NCI-H2029 treated with DMSO at 0.1 percent for 48 hours (cell line): Measurements from ENCODE around the gene FIBCD1.

ENCODE experiments used
- DNase-seq: peaks from one replicate; lab custom pipeline; 2025; lab: John Stamatoyannopoulos, UW

FIBCD1 gene

GRCh38 chr9:130879863-130880411 is 59.1 kb downstream of the FIBCD1 start:
- DNase-seq = no peak

- DNase-seq = no peak
These were observed 60.8 kb downstream of the FIBCD1 start for GRCh38 chr9:130878295-130878694.

DNA sequence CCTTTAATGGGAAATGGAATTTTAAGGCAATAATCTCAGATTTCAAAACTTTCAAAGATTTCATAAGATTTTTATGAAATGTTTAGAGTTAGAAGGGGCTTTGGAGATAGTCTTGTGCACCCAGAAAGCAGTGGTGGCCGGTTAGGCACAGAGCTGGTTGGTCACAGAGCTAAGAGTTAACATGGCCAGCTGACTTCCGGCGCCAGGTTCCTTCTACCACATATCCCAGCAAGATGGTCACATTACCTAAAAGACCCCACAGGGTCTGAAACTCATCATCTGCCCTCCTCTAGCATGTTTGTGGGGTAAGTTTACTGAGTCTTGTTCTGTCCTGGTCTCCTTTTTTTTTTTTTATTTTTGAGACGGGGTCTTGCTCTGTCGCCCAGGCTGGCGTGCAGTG is 61.7 kb downstream of the FIBCD1 start:
- DNase-seq = no peak

DNA sequence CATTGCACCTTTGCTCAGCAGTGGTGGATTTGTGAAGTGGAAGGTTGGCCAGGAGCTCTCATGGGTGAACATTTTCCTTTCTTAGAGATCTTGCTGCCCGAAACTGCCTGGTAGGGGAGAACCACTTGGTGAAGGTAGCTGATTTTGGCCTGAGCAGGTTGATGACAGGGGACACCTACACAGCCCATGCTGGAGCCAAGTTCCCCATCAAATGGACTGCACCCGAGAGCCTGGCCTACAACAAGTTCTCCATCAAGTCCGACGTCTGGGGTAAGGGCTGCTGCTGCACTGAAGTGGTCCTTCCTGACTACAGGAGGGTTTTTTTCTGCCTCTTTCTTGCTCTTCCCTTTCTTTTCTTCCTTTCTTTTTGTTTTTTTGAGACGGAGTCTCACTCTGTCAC is 64.3 kb downstream of the FIBCD1 start:
- no peak for DNase-seq

DNA sequence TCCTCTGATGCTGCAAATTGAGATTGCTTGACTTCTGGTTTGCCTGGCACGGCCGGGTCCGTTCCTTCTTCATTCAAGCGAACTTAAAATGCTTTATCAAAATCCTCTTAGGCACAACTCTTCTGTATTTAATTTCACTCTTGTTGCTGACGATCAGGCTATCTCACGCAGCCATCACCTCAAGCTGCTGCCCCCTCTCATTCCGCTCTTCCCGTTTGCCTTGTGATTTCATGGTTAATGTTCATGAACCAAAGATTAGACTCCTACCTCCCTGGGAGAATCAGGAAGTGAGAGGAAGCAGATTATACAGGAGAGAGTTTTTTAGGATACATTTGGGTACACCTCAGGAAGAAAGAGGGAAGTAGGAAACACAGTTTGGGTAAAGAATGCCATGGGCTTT is 65.1 kb downstream of the FIBCD1 start:
- DNase-seq = no peak

DNA sequence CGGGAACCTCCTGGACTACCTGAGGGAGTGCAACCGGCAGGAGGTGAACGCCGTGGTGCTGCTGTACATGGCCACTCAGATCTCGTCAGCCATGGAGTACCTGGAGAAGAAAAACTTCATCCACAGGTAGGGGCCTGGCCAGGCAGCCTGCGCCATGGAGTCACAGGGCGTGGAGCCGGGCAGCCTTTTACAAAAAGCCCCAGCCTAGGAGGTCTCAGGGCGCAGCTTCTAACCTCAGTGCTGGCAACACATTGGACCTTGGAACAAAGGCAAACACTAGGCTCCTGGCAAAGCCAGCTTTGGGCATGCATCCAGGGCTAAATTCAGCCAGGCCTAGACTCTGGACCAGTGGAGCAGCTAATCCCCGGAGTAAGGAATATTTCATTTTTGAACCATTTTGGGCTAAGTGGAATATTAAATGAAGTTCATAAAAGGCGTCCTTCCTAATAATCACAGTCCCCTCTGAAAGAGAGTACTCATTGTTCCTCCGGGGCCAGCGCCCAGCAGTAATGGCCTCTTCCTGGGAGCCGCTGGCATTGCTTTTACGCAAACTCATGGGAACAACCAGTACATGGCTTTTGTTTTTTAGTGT is 66.0 kb downstream of the FIBCD1 start:
- DNase-seq = peak; percentile 2

GRCh38 chr9:130872508-130872907 is 66.5 kb downstream of the FIBCD1 start:
- no peak for DNase-seq

- DNase-seq = no peak
These were observed 67.0 kb downstream of the FIBCD1 start for GRCh38 chr9:130872093-130872492.

DNA sequence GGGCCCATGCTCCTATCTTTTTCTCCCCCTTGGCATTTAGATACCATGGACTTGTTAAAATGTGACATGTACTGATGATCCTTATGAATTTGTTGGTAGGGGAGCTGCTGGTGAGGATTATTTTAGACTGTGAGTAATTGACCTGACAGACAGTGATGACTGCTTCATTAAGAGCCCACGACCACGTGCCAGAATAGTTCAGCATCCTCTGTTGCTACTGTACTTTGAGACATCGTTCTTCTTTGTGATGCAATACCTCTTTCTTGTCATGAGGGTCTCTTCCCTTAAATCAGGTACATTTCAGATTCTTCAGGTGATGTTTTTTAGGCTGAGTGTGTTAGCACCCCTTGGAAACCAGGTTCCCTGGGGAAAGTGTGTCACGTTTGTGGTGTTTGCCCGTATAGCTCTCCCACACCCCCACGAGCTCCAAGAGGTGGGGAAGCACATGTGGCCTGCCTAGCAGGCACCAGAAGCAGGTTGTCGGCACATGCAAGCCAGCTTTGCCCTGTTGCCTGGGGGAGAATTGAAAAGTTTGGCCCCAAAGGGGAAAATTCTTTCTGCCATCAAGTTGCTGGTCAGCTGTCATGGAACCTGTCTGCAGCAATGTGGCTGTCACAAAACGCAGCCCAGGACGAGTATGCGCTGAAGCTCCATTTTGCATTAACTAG is 67.5 kb downstream of the FIBCD1 start:
- DNase-seq = no peak

- DNase-seq = no peak
These were observed 68.3 kb downstream of the FIBCD1 start for GRCh38 chr9:130870491-130871381.

- DNase-seq = peak; percentile 23
These were observed 69.8 kb downstream of the FIBCD1 start for GRCh38 chr9:130869250-130869649.

GRCh38 chr9:130868230-130868629 is 70.8 kb downstream of the FIBCD1 start:
- no peak for DNase-seq

GRCh38 chr9:130867556-130867955 is 71.5 kb downstream of the FIBCD1 start:
- DNase-seq = no peak

DNA sequence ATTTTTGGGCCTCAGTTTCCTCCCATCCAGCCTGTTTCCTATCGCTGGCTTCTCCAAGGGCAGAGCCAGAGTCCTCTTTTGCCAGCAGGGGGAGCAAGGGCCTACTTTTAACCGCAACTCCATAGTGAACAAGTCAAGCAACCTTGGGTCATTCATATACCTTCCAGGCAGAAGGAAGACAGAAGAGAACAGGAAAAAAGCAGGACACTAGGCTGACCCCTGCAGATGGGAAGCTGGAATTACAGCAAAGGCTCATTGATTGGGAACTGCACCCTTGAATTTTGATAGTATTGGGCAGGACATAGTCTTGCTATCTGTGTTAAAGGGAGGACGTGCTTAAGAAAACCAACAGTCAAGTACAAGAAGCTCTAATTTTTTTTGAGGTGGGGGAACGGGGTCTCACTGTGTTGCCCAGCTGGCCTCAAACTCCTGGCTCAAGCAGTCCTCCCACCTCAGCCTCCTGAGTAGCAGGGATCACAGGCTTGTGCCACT is 72.5 kb downstream of the FIBCD1 start:
- DNase-seq = peak; percentile 69

DNA sequence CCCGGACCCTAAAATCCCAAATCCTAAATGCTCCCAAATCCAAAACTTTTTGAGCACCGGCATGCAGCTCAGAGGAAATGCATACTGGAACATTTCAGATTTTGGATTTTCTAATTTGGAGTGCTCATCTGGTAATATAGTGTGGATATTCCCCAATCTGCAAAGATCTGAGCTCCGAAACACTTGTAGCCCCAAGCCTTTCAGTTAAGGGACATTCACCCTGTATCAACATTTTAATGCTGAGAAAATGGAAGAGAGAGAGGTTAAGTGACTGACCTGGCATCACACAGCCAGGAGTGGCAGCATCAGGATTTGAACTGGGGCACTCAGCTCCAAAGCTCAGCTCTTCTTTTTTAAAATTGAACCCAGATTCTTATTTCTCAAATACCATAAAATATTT is 73.1 kb downstream of the FIBCD1 start:
- no peak for DNase-seq

- no peak for DNase-seq
These were observed 74.5 kb downstream of the FIBCD1 start for GRCh38 chr9:130864541-130864940.

GRCh38 chr9:130862747-130863146 is 76.3 kb downstream of the FIBCD1 start:
- DNase-seq = no peak

GRCh38 chr9:130862217-130862616 is 76.8 kb downstream of the FIBCD1 start:
- no peak for DNase-seq

DNA sequence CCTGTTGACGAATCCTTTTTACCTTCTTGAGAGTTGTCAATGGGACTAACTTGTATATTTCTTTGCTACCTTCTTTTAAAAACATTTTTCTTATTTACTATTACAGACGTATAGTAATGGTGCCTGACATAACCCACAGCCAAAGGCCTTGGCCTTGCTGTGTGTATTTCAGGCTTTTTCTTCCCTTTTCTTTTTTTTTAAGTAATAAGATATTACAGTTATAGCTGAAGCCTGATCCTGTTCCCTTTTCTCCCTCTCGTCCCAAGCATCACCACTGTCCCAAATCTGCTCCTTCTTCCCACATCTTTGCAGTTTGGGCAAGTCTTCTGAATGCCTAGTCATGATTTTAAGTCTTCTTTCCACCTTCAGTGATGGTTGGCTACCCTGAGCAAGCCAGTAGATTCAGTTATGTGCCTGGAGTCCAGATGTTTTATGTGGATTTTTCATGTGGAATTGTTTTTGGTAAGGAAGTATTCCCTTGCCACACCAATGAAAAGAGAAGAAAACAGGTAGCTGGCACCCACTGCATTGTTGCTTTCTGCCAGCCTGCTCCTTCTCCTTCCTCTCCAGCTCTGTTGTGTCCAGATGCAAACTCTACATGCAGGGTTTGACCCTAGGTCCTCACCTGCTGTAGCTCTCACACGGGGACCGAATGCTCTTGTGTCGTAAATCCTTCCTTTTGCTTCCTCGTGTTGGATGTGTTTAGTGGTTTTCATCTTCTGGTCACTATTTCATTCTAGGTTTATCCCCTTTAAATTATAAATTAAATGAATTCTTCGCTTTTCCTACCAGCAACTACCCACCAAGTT is 77.5 kb downstream of the FIBCD1 start:
- no peak for DNase-seq

DNA sequence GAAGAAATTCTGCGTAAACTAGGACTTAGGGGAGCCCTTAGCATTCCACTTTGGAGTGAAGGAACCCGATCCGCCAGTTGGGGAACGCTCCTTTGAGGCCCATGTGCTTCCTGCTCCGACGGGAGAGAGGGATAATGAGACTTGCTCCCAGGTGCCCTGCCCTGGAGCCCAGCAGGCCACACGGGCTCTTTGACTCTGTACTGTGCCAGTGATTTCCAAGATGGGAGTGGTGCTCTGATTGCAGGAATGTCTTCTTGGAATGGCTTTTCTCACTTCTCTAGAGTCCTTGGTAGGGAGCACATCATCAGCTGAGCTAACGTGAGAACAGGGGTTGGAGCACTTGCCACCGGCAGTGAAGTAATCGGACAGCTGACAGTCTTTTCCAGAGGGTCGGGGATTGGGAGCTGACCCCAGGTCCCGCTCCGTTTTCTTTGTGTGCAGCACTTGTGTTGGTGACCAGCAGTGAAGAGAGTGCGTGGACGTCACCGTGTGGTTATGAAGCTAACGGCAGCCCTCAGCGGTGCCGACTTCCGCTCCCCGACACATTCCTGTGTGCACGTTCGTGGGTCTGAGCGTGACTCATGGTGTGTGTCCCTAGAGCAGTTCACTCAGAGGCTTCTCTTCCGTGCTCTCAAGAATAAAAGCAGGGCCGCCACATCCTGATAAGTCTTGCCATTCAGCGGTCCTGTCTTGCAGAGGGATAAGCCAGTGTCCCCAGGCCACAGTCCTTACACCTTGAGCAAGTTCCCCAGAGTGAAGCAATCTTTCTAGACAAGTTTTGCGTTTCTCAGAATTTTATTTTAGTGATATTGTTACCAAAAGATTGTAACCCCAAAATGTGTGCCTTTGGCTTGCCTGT is 78.4 kb downstream of the FIBCD1 start:
- no peak for DNase-seq
